GM12878 (cell line): ENCODE measurements around the gene CAMK2D.

ENCODE experiments used
- ATF2 ChIP-seq: IDR thresholded peaks from 2 replicates; pipeline ENCODE4 v1.6.1; 2012; ENCODE audit warnings: low read length, inconsistent platforms
- ATF7 ChIP-seq: fragments of 450-650 bp; IDR thresholded peaks from 2 replicates; pipeline ENCODE4 v1.6.1; 2016; ENCODE audit warnings: low read depth, mild to moderate bottlenecking
- CTCF ChIP-seq, 3 experiments: IDR thresholded peaks in 2 of 3; conservative IDR thresholded peaks in 1 of 3; 2 replicates each; pipeline ENCODE4 v1.5.1; 2011; ENCODE audit warnings: low read depth in 3 of 3, low read length in 3 of 3, mild to moderate bottlenecking in 3 of 3, control low read depth in 2 of 3, moderate library complexity in 2 of 3, inconsistent platforms in 1 of 3, mixed read lengths in 1 of 3; ENCODE audit not compliant: control insufficient read depth in 2 of 3, insufficient read depth in 1 of 3; ENCODE audit errors: extremely low read depth in 1 of 3
- FOS ChIP-seq: IDR thresholded peaks from 3 replicates; pipeline ENCODE4 v1.6.1; 2011; ENCODE audit warnings: borderline replicate concordance; ENCODE audit not compliant: insufficient read length; ENCODE audit errors: extremely low read depth
- HDAC2 ChIP-seq: fragments of 200-600 bp; sonication (generic); IDR thresholded peaks from 2 replicates; pipeline ENCODE4 v1.6.1; 2017
- JUNB ChIP-seq: IDR thresholded peaks from 2 replicates; pipeline ENCODE4 v1.6.1; 2016; ENCODE audit warnings: antibody characterized with exemption, mild to moderate bottlenecking
- MYC ChIP-seq: IDR thresholded peaks from 2 replicates; pipeline ENCODE4 v1.6.1; 2011; ENCODE audit warnings: mild to moderate bottlenecking, low read length, moderate library complexity, inconsistent platforms; ENCODE audit not compliant: insufficient read depth, insufficient replicate concordance, insufficient read length, severe bottlenecking
- POLR2A ChIP-seq: IDR thresholded peaks from 2 replicates; pipeline ENCODE4 v1.6.1; 2011; ENCODE audit warnings: low read depth, mild to moderate bottlenecking, low read length
- RCOR1 ChIP-seq: conservative IDR thresholded peaks from 2 replicates; pipeline ENCODE4 v1.6.1; 2012; ENCODE audit warnings: low read depth, low read length, improper control_type of control experiment
- RFX5 ChIP-seq: IDR thresholded peaks from 2 replicates; pipeline ENCODE4 v1.6.1; 2011; ENCODE audit warnings: low read depth, low read length, improper control_type of control experiment
- TCF12 ChIP-seq: IDR thresholded peaks from 2 replicates; pipeline ENCODE4 v1.6.1; 2011; ENCODE audit warnings: low read depth, mild to moderate bottlenecking, low read length
- YY1 ChIP-seq: IDR thresholded peaks from 2 replicates; pipeline ENCODE4 v1.6.1; 2011; ENCODE audit warnings: low read depth, mild to moderate bottlenecking, low read length
- ZZZ3 ChIP-seq: IDR thresholded peaks from 2 replicates; pipeline ENCODE4 v1.6.1; 2011; ENCODE audit warnings: low read depth; ENCODE audit not compliant: control insufficient read depth, insufficient read length

- TF ChIP-seq RCOR1: no peak
- no peak for TF ChIP-seq MYC
- TF ChIP-seq RFX5: no peak
- no peak for TF ChIP-seq CTCF (IDR thresholded peaks at IDR 0.05 in 2 of 3, conservative IDR thresholded peaks at IDR 0.05 in 1 of 3; ENCODE audit: control insufficient read depth in 2 of 3, extremely low read depth in 1 of 3, insufficient read depth in 1 of 3, low read depth in 3 of 3, low read length in 3 of 3)
- TF ChIP-seq HDAC2: no peak
- TF ChIP-seq FOS: no peak
- no peak for TF ChIP-seq ZZZ3
- no peak for TF ChIP-seq TCF12
- no peak for TF ChIP-seq YY1
- no peak for TF ChIP-seq POLR2A
- no peak for TF ChIP-seq ATF7
- no peak for TF ChIP-seq JUNB
- TF ChIP-seq ATF2: no peak
Observed at GRCh38 chr4:113525521-113525920, 236.0 kb downstream of the CAMK2D start.
